BLaER1 treated with 17β-estradiol and CSF1 and Interleukin-3, amounts not matched to agents 10 nM and 100 nM (cell line): Measurements from ENCODE around the gene GNS.

Experiments used
- H3K27ac ChIP-seq, 11 experiments: shearing (Covaris generic); formaldehyde crosslinking; 2 replicates each; pipeline ENCODE4 v1.8.1; 2022
- H3K27me3 ChIP-seq, 11 experiments: shearing (Covaris generic); formaldehyde crosslinking; 2 replicates each; pipeline ENCODE4 v1.8.1; 2022
- H3K36me3 ChIP-seq, 11 experiments: shearing (Covaris generic); formaldehyde crosslinking; 2 replicates each; pipeline ENCODE4 v1.8.1; 2022
- H3K4me1 ChIP-seq, 10 experiments: shearing (Covaris generic); formaldehyde crosslinking; 2 replicates each; pipeline ENCODE4 v1.8.1; 2022
- H3K4me2 ChIP-seq, 11 experiments: shearing (Covaris generic); formaldehyde crosslinking; 2 replicates each; pipeline ENCODE4 v1.8.1; 2022
- H3K4me3 ChIP-seq, 10 experiments: shearing (Covaris generic); formaldehyde crosslinking; 2 replicates each; pipeline ENCODE4 v1.8.1; 2022
- H3K9ac ChIP-seq, 11 experiments: shearing (Covaris generic); formaldehyde crosslinking; 2 replicates each; pipeline ENCODE4 v1.8.1; 2022
- H3K9me3 ChIP-seq, 11 experiments: shearing (Covaris generic); formaldehyde crosslinking; replicated peaks in 1 of 11; 2 replicates each; pipeline ENCODE4 v1.8.1; 2022
- H4K20me1 ChIP-seq, 11 experiments: shearing (Covaris generic); formaldehyde crosslinking; 2 replicates each; pipeline ENCODE4 v1.8.1; 2022
- Cebpa-rat ChIP-seq, 11 experiments: shearing (Covaris generic); IDR thresholded peaks; 2 replicates each; pipeline ENCODE4 v1.8.1; 2022

Gene GNS

DNA sequence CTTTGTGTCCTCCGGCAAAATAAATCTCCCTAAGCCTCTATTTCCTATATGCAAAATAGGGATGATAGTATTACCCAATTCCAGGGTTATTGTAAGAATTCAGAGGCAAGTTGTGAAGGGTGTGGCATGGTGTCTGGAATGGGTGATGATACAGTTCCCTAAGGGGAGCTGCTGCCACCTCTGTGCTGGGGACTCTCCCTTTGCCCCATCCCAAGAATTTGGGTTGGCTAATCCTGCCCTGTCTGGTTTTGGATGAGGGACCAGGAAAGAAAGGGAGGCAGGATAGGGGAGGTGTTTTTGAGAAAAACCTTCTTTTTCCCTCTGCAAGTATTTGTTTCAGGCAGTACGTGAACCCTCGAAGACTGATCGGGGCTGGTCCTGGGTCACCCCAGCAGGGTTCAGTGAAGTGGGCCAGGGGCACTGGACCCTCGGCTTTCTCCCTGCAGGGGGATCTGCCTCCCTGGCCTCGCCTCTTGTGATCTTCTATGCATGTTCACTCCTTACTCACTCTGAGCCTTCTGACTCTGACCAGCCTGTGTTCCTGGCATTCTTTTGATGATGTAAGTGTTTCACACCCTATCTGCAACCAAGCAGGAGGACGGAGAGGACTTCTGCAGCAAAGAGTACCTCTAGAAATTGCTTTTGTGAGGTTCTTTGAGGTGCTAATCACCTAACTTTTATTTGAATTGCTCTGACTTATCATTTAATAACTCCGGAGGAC lies 88.1 kb downstream of the GNS start:
- H3K9me3 ChIP-seq = no peaks in the 10 kb centered on the region
- H3K4me2 ChIP-seq = peak overlapping the region; percentile 89 to 98 (median 94)
- peaks cover 0 to 40% (median 18%) of the 10 kb centered on the region in 11 experiments; a peak in 11 of 22 replicates for H3K36me3 ChIP-seq
- TF ChIP-seq Cebpa-rat (IDR thresholded peaks at IDR 0.05) = no peak
- H3K9ac ChIP-seq = peak overlapping the region in 6 of 11 experiments; percentile 2 to 74 (median 29); a peak in 6 of 22 replicates
- peaks cover 93 to 99% (median 97%) of the 10 kb centered on the region in 10 experiments for H3K4me1 ChIP-seq
- no peaks in the 10 kb centered on the region for H3K27me3 ChIP-seq
- H3K4me3 ChIP-seq = no peak overlapping the region
- peak overlapping the region in 9 of 11 experiments; percentile 11 to 81 (median 43); a peak in 15 of 22 replicates for H3K27ac ChIP-seq
- H4K20me1 ChIP-seq = peaks cover 23 to 99% (median 97%) of the 10 kb centered on the region in 11 experiments; a peak in 21 of 22 replicates

DNA sequence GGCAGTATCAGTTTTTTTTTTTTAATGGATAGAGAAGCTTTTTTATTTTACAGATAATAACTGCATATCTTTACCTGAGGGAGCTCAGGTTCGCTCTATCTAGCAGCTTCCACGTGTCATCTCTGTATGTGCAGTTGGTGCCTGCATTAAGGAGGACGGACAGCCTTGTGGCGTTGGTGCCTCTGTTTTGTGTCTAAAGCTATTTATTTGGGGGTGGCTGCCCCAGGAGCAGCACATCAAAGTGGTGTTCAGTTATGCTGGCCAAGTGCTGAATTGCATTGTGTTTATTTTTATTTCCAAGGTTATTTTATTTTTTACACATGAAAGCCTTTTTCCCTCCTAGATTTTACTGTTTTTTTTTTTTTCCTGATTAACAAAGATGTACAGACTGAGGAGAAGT lies 89.2 kb downstream of the GNS start:
- Histone ChIP-seq H3K9ac (peak overlapping the region; percentile 10 to 78 (median 68); a peak in 15 of 22 replicates), H3K4me2 (peak overlapping the region; percentile 89 to 98 (median 94)), H3K27ac (peak overlapping the region in 9 of 11 experiments; percentile 56 to 81 (median 75); a peak in 18 of 22 replicates), H3K4me1 (peaks cover 96 to 99% (median 98%) of the 10 kb centered on the region in 10 experiments), H4K20me1 (peaks cover 23 to 99% (median 98%) of the 10 kb centered on the region in 11 experiments; a peak in 21 of 22 replicates), H3K4me3 (peak overlapping the region in 9 of 10 experiments; percentile 23 to 60 (median 48); a peak in 12 of 20 replicates), H3K36me3 (peaks cover 0 to 40% (median 18%) of the 10 kb centered on the region in 11 experiments; a peak in 11 of 22 replicates), H3K27me3 (no peaks in the 10 kb centered on the region), H3K9me3 (no peaks in the 10 kb centered on the region)
- TF ChIP-seq Cebpa-rat (IDR thresholded peaks at IDR 0.05) = no peak

GRCh38 chr12:64669270-64669842 lies 89.8 kb downstream of the GNS start:
- H4K20me1 ChIP-seq = peaks cover 23 to 100% (median 100%) of the 10 kb centered on the region in 11 experiments; a peak in 21 of 22 replicates
- peak overlapping the region; percentile 89 to 98 (median 94) for H3K4me2 ChIP-seq
- H3K4me3 ChIP-seq = peak overlapping the region; percentile 23 to 60 (median 46); a peak in 19 of 20 replicates
- peak overlapping the region; percentile 10 to 78 (median 68); a peak in 21 of 22 replicates for H3K9ac ChIP-seq
- no peaks in the 10 kb centered on the region for H3K27me3 ChIP-seq
- TF ChIP-seq Cebpa-rat (IDR thresholded peaks at IDR 0.05) = no peak
- H3K27ac ChIP-seq = peak overlapping the region; percentile 2 to 81 (median 71); a peak in 21 of 22 replicates
- no peaks in the 10 kb centered on the region for H3K9me3 ChIP-seq
- H3K4me1 ChIP-seq = peaks cover 97 to 100% (median 100%) of the 10 kb centered on the region in 10 experiments
- peaks cover 0 to 39% (median 18%) of the 10 kb centered on the region in 11 experiments; a peak in 11 of 22 replicates for H3K36me3 ChIP-seq

DNA sequence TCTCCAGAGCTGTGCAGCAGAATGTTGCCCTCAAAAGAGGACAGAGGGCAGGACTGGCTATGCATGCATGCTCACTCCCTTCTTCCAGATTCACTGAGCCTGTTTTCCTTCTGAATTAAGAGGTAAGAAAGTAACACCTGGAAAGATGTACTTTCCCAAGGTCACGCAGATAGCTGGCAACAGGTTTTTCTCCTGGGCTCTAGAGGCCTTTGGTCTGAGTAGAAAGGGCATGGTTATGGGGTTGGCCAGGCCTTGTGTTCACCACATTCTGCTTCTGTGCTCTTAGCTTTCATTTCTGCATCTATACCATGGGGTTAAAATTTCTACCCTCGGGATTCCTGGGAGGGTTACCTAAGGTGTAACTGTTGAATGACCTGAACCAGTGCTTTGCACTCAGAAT lies 91.4 kb downstream of the GNS start:
- H3K27me3 ChIP-seq = no peaks in the 10 kb centered on the region
- H3K27ac ChIP-seq = peak overlapping the region in 6 of 11 experiments; percentile 17 to 81 (median 74); a peak in 8 of 22 replicates
- peak overlapping the region; percentile 89 to 98 (median 94) for H3K4me2 ChIP-seq
- no peak overlapping the region for H3K4me3 ChIP-seq
- H3K9me3 ChIP-seq = no peaks in the 10 kb centered on the region
- H3K4me1 ChIP-seq = peaks cover 81 to 100% (median 93%) of the 10 kb centered on the region in 10 experiments
- peaks cover 0 to 30% (median 11%) of the 10 kb centered on the region in 11 experiments; a peak in 10 of 22 replicates for H3K36me3 ChIP-seq
- H3K9ac ChIP-seq = no peak overlapping the region
- peaks cover 21 to 100% (median 100%) of the 10 kb centered on the region in 11 experiments; a peak in 21 of 22 replicates for H4K20me1 ChIP-seq
- no peak for TF ChIP-seq Cebpa-rat (IDR thresholded peaks at IDR 0.05)

DNA sequence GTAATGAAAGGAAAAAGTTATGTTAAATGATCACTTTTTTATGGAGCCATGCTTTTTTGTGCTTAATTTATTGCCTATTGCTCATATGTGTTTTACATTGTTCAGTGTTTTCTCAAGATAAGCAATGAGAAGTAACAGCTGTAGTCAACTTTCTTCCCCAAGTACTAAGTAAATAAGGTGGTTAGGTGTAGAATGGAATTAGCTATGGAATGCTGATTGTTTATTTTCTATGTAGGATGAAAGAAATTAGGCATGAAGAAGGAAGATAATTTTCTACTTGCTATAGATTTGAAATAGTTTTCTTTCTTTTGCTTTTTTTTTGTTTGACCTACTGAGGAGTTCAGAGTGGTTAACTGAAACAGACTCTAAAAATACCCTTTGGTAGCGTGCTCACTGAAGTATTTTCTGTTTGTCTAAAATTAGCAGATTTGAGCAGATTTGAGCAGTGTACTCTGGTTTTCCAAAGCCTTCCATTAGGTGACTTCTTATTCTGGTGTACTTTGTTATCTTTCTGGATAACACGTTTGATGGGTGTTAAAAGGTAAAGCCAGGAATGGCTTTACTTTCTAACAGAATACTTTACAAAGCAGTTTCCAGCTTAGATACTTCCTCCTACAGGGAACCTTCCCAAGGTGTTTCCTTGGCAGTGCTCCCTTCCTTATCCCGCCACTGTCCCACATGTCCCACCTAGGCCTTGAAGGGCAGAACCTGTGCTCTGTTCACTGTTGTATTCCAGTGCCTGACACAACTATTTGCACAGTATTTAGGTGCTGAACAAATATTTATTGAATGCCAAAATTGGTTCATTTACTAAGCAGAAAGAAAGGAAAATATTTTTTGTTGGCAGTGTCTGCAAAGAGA lies 92.9 kb downstream of the GNS start:
- no peaks in the 10 kb centered on the region for H3K9me3 ChIP-seq
- peak overlapping the region; percentile 89 to 98 (median 94) for H3K4me2 ChIP-seq
- peak overlapping the region in 8 of 11 experiments; percentile 0 to 62 (median 16); a peak in 11 of 22 replicates for H3K9ac ChIP-seq
- H3K4me3 ChIP-seq = peak overlapping the region in 3 of 10 experiments; percentile 6 to 31 (median 28); a peak in 2 of 20 replicates
- TF ChIP-seq Cebpa-rat (IDR thresholded peaks at IDR 0.05) = no peak
- peaks cover 66 to 100% (median 82%) of the 10 kb centered on the region in 10 experiments for H3K4me1 ChIP-seq
- H4K20me1 ChIP-seq = peaks cover 18 to 100% (median 100%) of the 10 kb centered on the region in 11 experiments; a peak in 21 of 22 replicates
- no peaks in the 10 kb centered on the region for H3K27me3 ChIP-seq
- peaks cover 0 to 24% (median 6%) of the 10 kb centered on the region in 11 experiments; a peak in 9 of 22 replicates for H3K36me3 ChIP-seq
- H3K27ac ChIP-seq = peak overlapping the region in 9 of 11 experiments; percentile 22 to 78 (median 41); a peak in 16 of 22 replicates

- Histone ChIP-seq H3K27me3 (no peaks in the 10 kb centered on the region), H3K4me1 (peaks cover 58 to 100% (median 76%) of the 10 kb centered on the region in 10 experiments), H3K9me3 (no peaks in the 10 kb centered on the region), H3K4me3 (peak overlapping the region in 2 of 10 experiments; percentile 5 to 31; a peak in 2 of 20 replicates), H3K36me3 (peaks cover 0 to 27% (median 6%) of the 10 kb centered on the region in 11 experiments; a peak in 9 of 22 replicates), H3K27ac (peak overlapping the region in 9 of 11 experiments; percentile 15 to 78 (median 41); a peak in 15 of 22 replicates), H3K9ac (peak overlapping the region in 6 of 11 experiments; percentile 1 to 62 (median 16); a peak in 8 of 22 replicates), H3K4me2 (peak overlapping the region; percentile 89 to 98 (median 94)), H4K20me1 (peaks cover 10 to 100% (median 100%) of the 10 kb centered on the region in 11 experiments; a peak in 21 of 22 replicates)
- TF ChIP-seq Cebpa-rat (IDR thresholded peaks at IDR 0.05) = no peak
Measured at GRCh38 chr12:64665514-64665913, 93.7 kb downstream of the GNS start.
